Osteoblast (primary cell): ENCODE data around the gene BMP5. TPM values are rescaled to one million over a fixed set of nuclear protein-coding genes. Genes with fewer than 3 reads are reported as not detected.

Experiments used
- DNase-seq: peaks from one replicate; pipeline ENCODE4 v3.0.0; 2011; ENCODE audit warnings: low spot score, mixed read lengths; ENCODE audit not compliant: insufficient read length; ENCODE audit errors: missing footprints
- H2AFZ ChIP-seq: 2 replicates; pipeline ENCODE4 v1.6.0; 2011; ENCODE audit warnings: mild to moderate bottlenecking, low read length
- H3K27ac ChIP-seq: 2 replicates; pipeline ENCODE4 v1.5.1; 2011; ENCODE audit warnings: mild to moderate bottlenecking, low read depth, low read length, moderate library complexity
- H3K27me3 ChIP-seq: 2 replicates; pipeline ENCODE4 v1.6.0; 2012; ENCODE audit warnings: mild to moderate bottlenecking, control low read depth, inconsistent platforms, low read length, moderate library complexity; ENCODE audit not compliant: insufficient read depth
- H3K36me3 ChIP-seq: 2 replicates; pipeline ENCODE4 v1.5.1; 2011; ENCODE audit warnings: mild to moderate bottlenecking, low read length, control low read depth, moderate library complexity; ENCODE audit not compliant: insufficient read depth
- H3K4me1 ChIP-seq: 2 replicates; pipeline ENCODE4 v1.5.1; 2011; ENCODE audit warnings: mild to moderate bottlenecking, low read length, control low read depth, moderate library complexity; ENCODE audit not compliant: insufficient read depth
- H3K4me2 ChIP-seq: 2 replicates; pipeline ENCODE4 v1.6.0; 2011; ENCODE audit warnings: mild to moderate bottlenecking, low read length; ENCODE audit not compliant: insufficient read depth
- H3K4me3 ChIP-seq: fragments of 200-600 bp; sonication (generic); 3 replicates; pipeline ENCODE4 v1.5.1; 2012; ENCODE audit warnings: mild to moderate bottlenecking, low read length, inconsistent platforms; ENCODE audit not compliant: insufficient read depth
- H3K79me2 ChIP-seq: 2 replicates; pipeline ENCODE4 v1.6.0; 2012; ENCODE audit warnings: mild to moderate bottlenecking, low read length, control low read depth, inconsistent platforms; ENCODE audit not compliant: insufficient read depth
- H3K9me3 ChIP-seq: 2 replicates; pipeline ENCODE4 v1.5.1; 2011; ENCODE audit warnings: low read depth, low read length, control low read depth
- H4K20me1 ChIP-seq: 2 replicates; pipeline ENCODE4 v1.6.0; 2012; ENCODE audit warnings: mild to moderate bottlenecking, low read length, control low read depth; ENCODE audit not compliant: insufficient read depth
- total RNA-seq: library from RNA; depleted of rRNA; stranded (reverse); fragments of >200 nt; gene quantifications from 2 replicates; pipeline ENCODE4 v1.2.3, GENCODE V29; 2012
- TF ChIP-seq, protein P1 (sequence below): IDR thresholded peaks from 2 replicates; pipeline ENCODE4 v1.5.1; 2011; ENCODE audit warnings: mild to moderate bottlenecking, low read depth, low read length, moderate library complexity; ENCODE audit errors: extremely low read depth

Gene BMP5
- total RNA-seq, 1 donor = 0.36 TPM

DNA sequence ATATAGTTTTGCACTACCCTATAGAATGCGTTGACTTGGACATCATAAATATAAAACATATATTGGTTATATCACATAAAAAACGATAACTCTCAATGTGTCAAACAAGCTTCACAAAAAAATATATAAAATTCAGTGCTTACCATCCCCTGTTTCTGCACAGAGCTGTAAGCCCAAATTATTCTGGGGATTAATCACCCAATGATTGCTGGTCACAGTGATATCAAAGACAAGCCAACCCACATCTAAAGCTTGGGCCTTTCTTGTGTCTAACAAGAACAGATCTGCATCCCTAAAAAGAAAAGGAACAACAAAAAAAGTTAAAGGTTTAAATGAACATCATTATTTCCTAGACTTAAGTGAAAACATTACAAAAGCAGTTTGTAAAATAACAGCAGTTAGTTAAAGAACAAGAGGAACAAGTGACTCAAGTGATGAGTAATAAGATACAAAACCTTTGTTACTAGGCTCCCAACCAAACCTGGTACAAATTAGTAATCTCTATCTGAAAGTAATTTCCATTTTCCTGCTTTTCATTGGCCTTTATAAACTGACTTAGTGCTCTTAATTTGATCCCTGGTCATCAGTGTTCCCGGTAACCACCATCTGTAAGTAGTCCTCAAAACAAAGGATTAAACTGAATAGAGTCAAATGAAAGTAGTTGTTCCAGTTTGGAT is 81.1 kb downstream of the BMP5 start:
- Histone ChIP-seq H3K27me3 (no peaks in the 10 kb centered on the region), H3K36me3 (no peaks in the 10 kb centered on the region), H3K79me2 (no peaks in the 10 kb centered on the region), H3K27ac (peak overlapping the region; percentile 53), H3K4me3 (no peak overlapping the region), H4K20me1 (no peaks in the 10 kb centered on the region), H3K4me1 (peaks cover 3% of the 10 kb centered on the region), H2AFZ (no peak overlapping the region), H3K9me3 (no peaks in the 10 kb centered on the region), H3K4me2 (peak overlapping the region; percentile 24)
- peak; percentile 22 for DNase-seq
- TF ChIP-seq, protein P1, sequence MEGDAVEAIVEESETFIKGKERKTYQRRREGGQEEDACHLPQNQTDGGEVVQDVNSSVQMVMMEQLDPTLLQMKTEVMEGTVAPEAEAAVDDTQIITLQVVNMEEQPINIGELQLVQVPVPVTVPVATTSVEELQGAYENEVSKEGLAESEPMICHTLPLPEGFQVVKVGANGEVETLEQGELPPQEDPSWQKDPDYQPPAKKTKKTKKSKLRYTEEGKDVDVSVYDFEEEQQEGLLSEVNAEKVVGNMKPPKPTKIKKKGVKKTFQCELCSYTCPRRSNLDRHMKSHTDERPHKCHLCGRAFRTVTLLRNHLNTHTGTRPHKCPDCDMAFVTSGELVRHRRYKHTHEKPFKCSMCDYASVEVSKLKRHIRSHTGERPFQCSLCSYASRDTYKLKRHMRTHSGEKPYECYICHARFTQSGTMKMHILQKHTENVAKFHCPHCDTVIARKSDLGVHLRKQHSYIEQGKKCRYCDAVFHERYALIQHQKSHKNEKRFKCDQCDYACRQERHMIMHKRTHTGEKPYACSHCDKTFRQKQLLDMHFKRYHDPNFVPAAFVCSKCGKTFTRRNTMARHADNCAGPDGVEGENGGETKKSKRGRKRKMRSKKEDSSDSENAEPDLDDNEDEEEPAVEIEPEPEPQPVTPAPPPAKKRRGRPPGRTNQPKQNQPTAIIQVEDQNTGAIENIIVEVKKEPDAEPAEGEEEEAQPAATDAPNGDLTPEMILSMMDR = no peak

DNA sequence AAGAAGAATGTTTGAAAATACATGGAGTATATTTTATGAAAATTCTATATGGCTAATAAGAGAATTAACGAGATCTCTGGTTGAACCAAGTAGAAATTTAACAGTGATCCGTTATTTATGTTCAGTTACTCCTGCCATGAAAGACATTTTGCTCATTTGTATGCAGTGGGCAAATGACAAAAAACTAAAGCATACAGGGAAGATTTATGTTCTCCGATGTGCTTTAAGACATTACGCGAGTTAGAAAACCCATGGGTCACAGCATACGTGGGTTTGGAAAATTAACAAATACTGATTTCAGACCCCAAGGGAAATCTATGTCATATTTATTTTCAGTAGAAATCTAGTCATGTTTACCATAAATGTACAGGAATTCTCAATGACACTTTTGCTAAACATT is 90.1 kb downstream of the BMP5 start:
- Histone ChIP-seq H3K4me2 (no peak overlapping the region), H3K4me1 (no peaks in the 10 kb centered on the region), H4K20me1 (no peaks in the 10 kb centered on the region), H3K9me3 (no peaks in the 10 kb centered on the region), H3K27ac (no peak overlapping the region), H3K79me2 (no peaks in the 10 kb centered on the region), H3K36me3 (no peaks in the 10 kb centered on the region), H3K4me3 (no peak overlapping the region), H2AFZ (no peak overlapping the region), H3K27me3 (no peaks in the 10 kb centered on the region)
- TF ChIP-seq, protein P1 = no peak
- DNase-seq = no peak

DNA sequence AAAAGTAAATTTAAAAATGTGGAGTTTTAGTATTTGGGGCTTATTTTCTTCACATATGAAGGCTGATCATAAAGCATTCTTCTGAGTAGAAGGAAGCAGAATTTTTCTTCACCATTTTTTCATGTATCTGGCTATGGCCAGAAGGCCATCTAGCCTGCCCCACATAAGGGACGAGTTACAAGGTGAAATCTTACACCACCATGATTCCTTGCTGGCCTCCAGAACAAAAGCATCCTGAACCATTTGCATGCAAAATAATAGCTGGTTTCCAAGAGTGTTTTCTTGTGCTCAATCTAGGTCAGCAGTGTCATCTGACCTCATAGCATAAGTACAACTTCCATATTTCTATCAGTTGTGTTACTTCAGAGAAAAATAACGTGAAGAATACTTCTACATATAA is 93.1 kb downstream of the BMP5 start:
- no peak overlapping the region for H3K27ac ChIP-seq
- no peaks in the 10 kb centered on the region for H4K20me1 ChIP-seq
- TF ChIP-seq, protein P1 = no peak
- H3K4me3 ChIP-seq = no peak overlapping the region
- H3K27me3 ChIP-seq = no peaks in the 10 kb centered on the region
- H2AFZ ChIP-seq = no peak overlapping the region
- H3K9me3 ChIP-seq = no peaks in the 10 kb centered on the region
- H3K4me2 ChIP-seq = no peak overlapping the region
- no peaks in the 10 kb centered on the region for H3K36me3 ChIP-seq
- H3K79me2 ChIP-seq = no peaks in the 10 kb centered on the region
- no peak for DNase-seq
- peaks cover 4% of the 10 kb centered on the region for H3K4me1 ChIP-seq

DNA sequence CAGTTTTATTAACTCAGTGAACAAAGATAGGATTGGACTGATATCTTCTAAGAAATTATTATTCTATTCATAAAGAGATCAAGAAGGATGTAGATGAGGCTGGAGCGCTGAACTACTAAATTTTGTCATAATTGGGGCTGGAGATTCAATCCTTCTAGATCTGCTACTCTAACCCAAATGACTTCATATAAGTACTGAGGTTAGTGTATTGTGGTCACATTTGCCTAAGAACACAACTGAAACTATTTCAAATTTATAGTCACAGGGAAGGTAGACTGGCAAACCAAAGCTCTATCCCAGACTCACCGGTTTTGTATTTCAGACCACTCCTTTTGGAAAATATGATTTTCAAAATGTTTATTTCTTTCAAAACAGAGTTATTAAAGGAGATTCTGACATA is 96.7 kb downstream of the BMP5 start:
- Histone ChIP-seq H3K36me3 (no peaks in the 10 kb centered on the region), H4K20me1 (no peaks in the 10 kb centered on the region), H3K27ac (no peak overlapping the region), H3K79me2 (no peaks in the 10 kb centered on the region), H3K4me2 (no peak overlapping the region), H3K9me3 (no peaks in the 10 kb centered on the region), H3K27me3 (no peaks in the 10 kb centered on the region), H2AFZ (no peak overlapping the region), H3K4me3 (no peak overlapping the region), H3K4me1 (peaks cover 4% of the 10 kb centered on the region)
- TF ChIP-seq, protein P1 = no peak
- no peak for DNase-seq
